Neuron (in vitro differentiated cells): ENCODE results near the gene KCNE4.

Source experiments
- H2AFZ ChIP-seq: one replicate; pipeline ENCODE4 v1.6.1; 2013; ENCODE audit warnings: low read depth, mild to moderate bottlenecking, inconsistent platforms, low read length, moderate library complexity
- H3K27me3 ChIP-seq: one replicate; pipeline ENCODE4 v1.6.1; 2013; ENCODE audit warnings: low read length; ENCODE audit not compliant: insufficient read depth
- H3K36me3 ChIP-seq: one replicate; pipeline ENCODE4 v1.6.1; 2013; ENCODE audit warnings: low read length; ENCODE audit not compliant: insufficient read depth
- H3K4me1 ChIP-seq: one replicate; pipeline ENCODE4 v1.6.1; 2013; ENCODE audit warnings: low read length; ENCODE audit not compliant: insufficient read depth
- H3K4me3 ChIP-seq: 2 replicates; pipeline ENCODE4 v1.5.1; 2013; ENCODE audit warnings: mild to moderate bottlenecking, low read length, moderate library complexity
- H3K9me3 ChIP-seq: one replicate; pipeline ENCODE4 v1.6.1; 2013; ENCODE audit warnings: low read length

The KCNE4 gene, protein sequence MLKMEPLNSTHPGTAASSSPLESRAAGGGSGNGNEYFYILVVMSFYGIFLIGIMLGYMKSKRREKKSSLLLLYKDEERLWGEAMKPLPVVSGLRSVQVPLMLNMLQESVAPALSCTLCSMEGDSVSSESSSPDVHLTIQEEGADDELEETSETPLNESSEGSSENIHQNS

DNA sequence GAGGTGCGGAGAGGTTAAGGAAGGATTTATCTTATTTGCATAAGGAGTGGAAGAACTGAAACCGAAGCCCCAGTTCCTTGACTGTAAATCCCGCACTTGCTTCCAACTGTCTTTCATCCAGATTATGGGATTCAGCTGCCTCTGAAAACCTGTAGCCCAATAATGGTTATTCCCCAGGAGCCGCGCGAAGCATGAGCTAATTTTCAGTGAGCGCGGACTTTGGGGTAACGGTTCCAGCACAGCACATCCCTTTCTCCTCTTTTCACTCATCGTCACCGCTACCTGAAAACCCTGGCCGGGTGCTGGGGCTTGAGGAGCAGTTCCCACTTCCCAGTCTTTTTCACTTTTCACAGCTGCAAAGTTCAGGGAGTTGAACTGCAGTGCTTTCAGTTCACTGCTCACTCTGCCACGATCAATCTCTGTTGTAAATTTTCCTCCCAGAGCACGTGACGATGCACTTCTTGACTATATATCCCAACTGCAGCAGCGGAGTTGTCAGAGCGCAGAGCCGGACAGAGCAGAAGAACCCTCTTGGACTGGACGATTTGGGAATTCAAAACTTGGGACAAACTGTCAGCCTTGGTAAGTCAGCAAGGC lies at the start of gene KCNE4:
KCNE4 (plus strand) TSS at position 498 of the 597 bp plus-strand sequence. CDS start 641 bp downstream, outside the sequence.
- no peaks in the 10 kb centered on the region for H3K36me3 ChIP-seq
- H3K9me3 ChIP-seq, result no peaks in the 10 kb centered on the region
- no peaks in the 10 kb centered on the region for H3K27me3 ChIP-seq
- no peak within 1 kb of the TSS for H3K4me3 ChIP-seq
- no peak within 1 kb of the TSS for H2AFZ ChIP-seq
- H3K4me1 ChIP-seq, result peaks cover 3% of the 10 kb centered on the region

DNA sequence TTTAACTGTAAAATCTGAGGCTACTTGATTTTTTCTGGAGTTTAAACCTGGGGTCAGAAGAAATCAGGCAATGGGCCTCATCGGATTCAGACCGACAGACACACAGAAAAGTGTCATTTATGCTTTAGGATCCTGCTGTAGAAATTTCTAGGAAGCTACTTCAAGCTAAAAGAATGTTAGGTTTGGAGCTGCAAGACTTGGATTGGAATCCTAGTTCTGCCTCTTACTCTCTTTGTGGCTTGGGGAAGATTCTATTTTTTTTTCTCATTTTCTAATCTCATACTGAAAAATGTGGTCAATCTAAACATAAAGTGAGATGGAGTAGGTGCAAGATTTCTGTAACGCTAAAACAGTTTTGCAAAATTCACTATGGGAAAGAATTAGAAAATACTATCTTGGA lies 48.8 kb upstream of the KCNE4 start:
- no peak overlapping the region for H2AFZ ChIP-seq
- peaks cover 15% of the 10 kb centered on the region for H3K4me1 ChIP-seq
- H3K4me3 ChIP-seq, result no peak overlapping the region
- no peaks in the 10 kb centered on the region for H3K9me3 ChIP-seq
- H3K27me3 ChIP-seq, result no peaks in the 10 kb centered on the region
- H3K36me3 ChIP-seq, result no peaks in the 10 kb centered on the region

DNA sequence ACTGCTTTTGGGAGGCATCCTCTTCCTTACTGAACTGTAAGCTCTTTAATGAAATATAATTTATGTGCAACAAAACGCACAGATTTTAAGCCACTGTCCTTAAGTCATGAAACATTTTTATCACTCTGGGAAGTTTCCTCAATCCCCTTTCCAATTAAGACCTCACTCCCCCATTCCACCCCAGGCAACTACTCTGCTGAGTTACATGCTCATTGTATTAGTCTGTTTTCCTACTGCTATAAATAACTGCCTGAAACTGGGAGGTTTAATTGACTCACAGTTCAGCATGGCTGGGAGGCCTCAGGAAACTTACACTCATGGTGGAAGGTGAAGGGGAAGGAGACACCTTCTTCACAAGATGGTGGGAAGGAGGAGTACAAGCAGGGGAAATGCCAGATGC lies 46.5 kb upstream of the KCNE4 start:
- H3K27me3 ChIP-seq, result no peaks in the 10 kb centered on the region
- H3K4me1 ChIP-seq, result peaks cover 18% of the 10 kb centered on the region
- H3K36me3 ChIP-seq, result no peaks in the 10 kb centered on the region
- no peak overlapping the region for H2AFZ ChIP-seq
- H3K9me3 ChIP-seq, result no peaks in the 10 kb centered on the region
- no peak overlapping the region for H3K4me3 ChIP-seq

DNA sequence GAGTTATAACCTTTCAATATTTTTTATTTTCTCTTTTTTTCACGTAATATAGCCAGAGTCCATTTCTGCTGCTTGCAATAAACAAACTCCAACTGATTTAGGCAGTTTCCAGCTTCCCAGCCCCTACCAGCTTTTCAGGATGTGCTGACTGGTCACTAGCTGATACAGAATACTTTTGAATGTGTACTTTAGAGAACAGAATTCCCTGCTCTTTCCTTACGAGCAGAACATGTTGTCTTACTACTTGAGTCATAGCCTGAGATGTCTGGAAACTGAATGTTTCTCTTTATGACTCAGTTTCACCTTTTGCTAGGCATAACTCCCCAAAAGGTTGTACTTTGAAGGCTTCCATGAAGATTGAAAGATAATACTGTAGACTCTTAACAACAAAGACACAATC lies 44.5 kb upstream of the KCNE4 start:
- Histone ChIP-seq H3K27me3 (no peaks in the 10 kb centered on the region), H3K4me3 (no peak overlapping the region), H3K36me3 (no peaks in the 10 kb centered on the region), H2AFZ (no peak overlapping the region), H3K4me1 (peaks cover 3% of the 10 kb centered on the region), H3K9me3 (no peaks in the 10 kb centered on the region)

DNA sequence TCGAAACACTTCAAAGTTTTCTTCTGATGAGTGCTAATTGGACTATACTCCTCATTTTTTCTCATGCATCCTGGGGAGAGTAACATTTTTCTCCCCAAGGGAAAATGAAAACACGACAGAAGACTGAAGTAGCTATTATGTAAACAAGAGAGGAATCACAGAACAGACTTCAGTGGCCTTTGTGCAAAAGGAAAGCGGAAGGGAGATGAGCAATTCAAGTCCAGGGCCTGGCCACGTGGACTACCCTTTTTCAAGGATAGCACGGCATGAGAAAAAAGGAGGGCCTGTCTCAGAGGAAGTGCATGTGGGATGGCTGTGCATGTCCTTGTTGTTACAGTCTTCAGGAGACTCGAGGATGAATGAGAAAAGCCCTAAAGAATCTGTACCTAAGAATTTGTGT lies 43.8 kb upstream of the KCNE4 start:
- no peaks in the 10 kb centered on the region for H3K36me3 ChIP-seq
- H3K27me3 ChIP-seq, result no peaks in the 10 kb centered on the region
- no peaks in the 10 kb centered on the region for H3K9me3 ChIP-seq
- H3K4me1 ChIP-seq, result peaks cover 3% of the 10 kb centered on the region
- no peak overlapping the region for H2AFZ ChIP-seq
- no peak overlapping the region for H3K4me3 ChIP-seq

DNA sequence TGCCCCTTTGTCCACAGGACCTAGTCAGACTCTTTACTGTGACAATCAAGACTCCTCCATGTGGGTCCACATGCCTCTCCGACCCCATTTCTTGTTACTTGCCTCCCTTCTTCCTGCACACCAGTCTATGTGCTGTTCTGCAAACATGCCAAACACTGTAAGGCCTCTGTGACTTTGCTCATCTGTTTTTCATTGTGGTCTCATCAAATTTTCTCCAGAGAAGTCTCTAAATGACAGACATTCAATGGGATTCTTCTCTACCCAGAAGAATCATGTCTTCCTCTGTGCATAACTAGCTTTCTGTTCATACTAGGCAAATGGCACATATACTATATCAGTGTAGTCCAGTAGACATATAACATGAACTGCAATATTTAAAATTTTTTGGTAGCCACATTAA lies 43.0 kb upstream of the KCNE4 start:
- H3K9me3 ChIP-seq, result no peaks in the 10 kb centered on the region
- no peaks in the 10 kb centered on the region for H3K36me3 ChIP-seq
- no peaks in the 10 kb centered on the region for H3K27me3 ChIP-seq
- no peak overlapping the region for H2AFZ ChIP-seq
- H3K4me1 ChIP-seq, result peaks cover 3% of the 10 kb centered on the region
- no peak overlapping the region for H3K4me3 ChIP-seq

DNA sequence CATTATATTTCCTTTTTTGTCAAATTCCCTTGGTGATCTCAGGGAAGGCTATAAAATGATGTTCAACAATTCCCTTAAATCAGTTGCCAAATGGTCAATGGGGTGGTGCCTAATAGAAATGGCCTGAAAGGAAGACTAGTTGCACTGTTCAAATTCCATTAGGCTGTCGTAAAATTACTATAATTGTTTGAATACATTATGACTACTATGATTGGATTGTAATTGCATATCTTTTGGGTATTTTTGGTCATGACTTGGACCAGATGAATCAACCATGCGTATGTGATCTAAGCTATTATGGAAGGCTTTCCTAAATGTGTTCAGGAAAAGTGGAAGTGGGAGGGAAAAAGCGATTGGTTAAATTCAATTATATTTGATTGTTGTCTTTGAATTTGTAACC lies 41.3 kb upstream of the KCNE4 start:
- Histone ChIP-seq H2AFZ (no peak overlapping the region), H3K27me3 (no peaks in the 10 kb centered on the region), H3K9me3 (no peaks in the 10 kb centered on the region), H3K4me3 (no peak overlapping the region), H3K4me1 (peaks cover 3% of the 10 kb centered on the region), H3K36me3 (no peaks in the 10 kb centered on the region)

DNA sequence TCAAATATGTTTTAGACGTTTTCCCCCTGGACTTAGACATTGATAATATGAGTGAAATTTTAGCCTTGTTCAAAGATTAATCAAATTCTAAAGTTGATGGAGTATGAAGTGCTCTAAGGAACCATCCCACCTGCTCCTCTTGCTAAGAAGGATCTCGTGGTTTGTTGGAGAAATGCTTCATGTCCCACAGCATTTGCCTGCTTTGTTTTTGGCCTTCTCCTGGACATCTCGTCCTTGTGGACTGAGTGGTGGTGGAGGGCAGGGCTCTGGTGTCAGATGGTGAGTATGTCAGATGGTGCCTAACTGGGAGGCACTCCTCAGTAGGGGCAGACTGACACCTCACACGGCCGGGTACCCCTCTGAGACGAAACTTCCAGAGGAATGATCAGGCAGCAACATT lies 39.7 kb upstream of the KCNE4 start:
- no peak overlapping the region for H2AFZ ChIP-seq
- no peaks in the 10 kb centered on the region for H3K36me3 ChIP-seq
- no peaks in the 10 kb centered on the region for H3K27me3 ChIP-seq
- peaks cover 3% of the 10 kb centered on the region for H3K4me1 ChIP-seq
- no peaks in the 10 kb centered on the region for H3K9me3 ChIP-seq
- no peak overlapping the region for H3K4me3 ChIP-seq

DNA sequence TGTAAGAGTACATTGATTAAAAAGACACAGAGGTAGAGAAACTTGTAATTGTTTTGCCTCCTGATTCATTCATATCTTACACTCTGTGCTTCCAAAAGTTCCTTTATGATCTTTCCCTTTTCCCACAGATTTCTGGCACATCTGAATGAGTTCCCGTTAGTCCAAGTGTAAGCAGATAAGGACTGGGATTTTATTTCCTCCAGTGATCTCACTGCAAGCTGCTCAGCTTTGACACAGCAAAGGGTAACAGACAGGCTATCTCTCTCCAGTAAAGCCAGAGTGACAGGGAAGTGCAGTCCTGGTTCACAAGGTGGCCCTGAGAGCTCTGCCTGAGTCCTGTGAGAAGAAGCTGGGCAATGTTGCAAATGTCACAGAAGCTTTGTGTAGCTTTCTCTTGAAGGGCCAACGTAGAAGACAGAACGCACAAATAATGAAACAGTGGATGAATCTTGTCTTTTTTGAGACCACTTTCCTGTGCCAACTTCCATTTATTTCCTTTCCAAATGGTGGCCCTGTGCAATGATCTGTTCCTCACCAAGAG lies 32.5 kb upstream of the KCNE4 start:
- no peaks in the 10 kb centered on the region for H3K27me3 ChIP-seq
- no peaks in the 10 kb centered on the region for H3K4me1 ChIP-seq
- H3K4me3 ChIP-seq, result no peak overlapping the region
- H2AFZ ChIP-seq, result no peak overlapping the region
- H3K9me3 ChIP-seq, result peaks cover 1% of the 10 kb centered on the region
- no peaks in the 10 kb centered on the region for H3K36me3 ChIP-seq

DNA sequence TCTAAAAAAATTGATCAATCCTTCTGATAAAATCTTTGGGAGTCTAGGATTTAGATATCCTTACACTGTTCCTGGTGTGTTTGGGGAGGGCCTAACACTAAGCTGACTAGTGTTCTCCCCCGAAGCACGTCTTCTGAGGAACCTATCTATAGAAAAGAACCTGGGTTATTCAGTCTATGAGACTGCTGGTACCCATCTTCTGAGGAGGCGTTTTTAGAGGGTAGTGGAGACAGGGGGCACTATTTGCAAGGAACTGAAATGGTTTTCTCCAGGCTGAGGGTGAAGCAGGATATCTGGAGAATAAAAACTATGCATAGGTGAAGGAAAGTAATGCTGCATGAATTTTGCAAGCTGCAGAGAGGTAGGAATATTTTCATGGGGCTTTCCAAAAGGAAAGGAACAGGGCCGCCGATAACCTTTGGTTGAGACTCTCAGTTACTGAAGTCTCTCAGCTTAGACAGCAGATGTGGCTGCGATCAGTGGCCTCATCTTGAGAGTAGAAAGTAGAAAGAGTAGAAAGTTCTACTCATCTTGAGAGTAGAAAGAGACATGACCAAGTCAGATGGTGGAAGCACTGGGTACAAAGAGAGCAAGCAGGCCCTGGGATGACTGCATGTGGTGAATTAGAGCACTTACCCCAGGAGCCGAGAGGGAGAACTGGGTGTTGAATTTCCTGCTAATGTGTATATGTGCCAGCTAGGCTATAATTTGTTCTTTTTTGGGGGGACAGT lies 31.8 kb upstream of the KCNE4 start:
- no peaks in the 10 kb centered on the region for H3K4me1 ChIP-seq
- H2AFZ ChIP-seq, result no peak overlapping the region
- no peak overlapping the region for H3K4me3 ChIP-seq
- H3K36me3 ChIP-seq, result no peaks in the 10 kb centered on the region
- no peaks in the 10 kb centered on the region for H3K27me3 ChIP-seq
- peaks cover 1% of the 10 kb centered on the region for H3K9me3 ChIP-seq

DNA sequence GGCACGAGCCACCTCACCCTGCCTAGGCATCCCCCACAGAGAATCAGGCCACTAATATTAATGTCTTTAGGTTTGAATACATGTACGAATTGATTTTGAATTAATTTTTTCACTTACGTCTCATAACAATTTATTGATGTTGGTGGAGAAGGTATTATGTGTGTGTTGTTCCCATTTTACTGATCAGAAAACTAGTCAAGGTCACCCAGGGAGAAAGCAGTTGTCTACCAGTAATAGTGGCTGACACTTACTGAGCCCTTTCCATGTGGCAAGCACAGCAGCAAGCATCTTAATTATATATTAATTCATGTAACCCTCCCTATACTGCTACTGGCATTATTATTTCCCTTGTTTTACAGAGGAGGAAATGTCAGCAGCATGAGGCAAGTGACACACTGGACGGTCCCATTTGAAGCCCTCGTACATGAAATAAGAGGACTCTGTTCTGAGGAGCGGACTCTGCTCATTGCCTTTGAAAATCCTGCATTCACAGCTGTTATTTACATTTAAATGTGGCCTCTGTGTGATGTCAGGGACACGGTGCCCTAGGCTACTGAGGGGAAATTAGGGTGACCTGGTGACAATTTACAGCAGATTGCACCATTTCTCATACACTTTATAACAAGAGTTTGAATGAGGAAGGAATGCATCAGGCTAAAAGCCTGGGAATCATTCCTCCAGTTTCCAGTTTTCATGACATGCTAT lies 30.9 kb upstream of the KCNE4 start:
- H3K9me3 ChIP-seq, result peaks cover 1% of the 10 kb centered on the region
- H3K4me1 ChIP-seq, result no peaks in the 10 kb centered on the region
- H3K4me3 ChIP-seq, result no peak overlapping the region
- H3K27me3 ChIP-seq, result no peaks in the 10 kb centered on the region
- no peaks in the 10 kb centered on the region for H3K36me3 ChIP-seq
- H2AFZ ChIP-seq, result no peak overlapping the region

DNA sequence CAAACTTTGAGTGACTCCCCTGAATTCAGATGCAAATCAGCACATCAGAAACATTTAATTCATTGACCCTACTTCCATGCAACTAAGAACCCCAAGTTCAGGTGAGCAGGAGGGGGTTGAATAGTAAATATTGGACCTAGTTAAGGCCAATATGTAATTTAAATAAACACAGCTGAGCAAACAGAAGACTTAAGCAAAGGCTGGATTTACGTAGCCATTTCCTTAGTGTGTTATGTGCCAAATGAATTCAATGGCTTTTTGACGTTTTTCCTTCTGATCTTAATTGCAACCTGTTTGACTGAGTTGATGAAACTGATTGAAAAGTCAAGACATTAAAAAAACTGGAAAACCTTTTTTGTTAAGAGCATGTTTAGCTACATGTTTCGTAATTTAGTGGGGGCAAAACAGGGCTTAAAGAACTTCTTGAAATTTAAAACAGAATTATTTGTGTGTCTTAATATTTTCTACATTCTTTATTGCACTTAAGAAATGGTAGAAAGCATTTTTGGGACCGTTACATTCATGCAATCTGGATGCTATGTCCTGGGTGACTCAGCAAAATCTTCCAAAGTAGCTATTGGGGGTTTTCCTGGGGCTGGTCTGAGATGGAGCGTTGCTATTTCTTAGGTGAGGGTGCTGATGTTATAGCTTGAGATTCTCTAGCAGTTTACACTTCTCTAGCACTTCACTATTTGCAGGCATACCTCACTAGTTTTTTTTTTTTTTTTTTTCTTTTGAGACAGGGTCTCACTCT lies 25.5 kb upstream of the KCNE4 start:
- no peak overlapping the region for H3K4me3 ChIP-seq
- H2AFZ ChIP-seq, result no peak overlapping the region
- no peaks in the 10 kb centered on the region for H3K9me3 ChIP-seq
- H3K27me3 ChIP-seq, result no peaks in the 10 kb centered on the region
- no peaks in the 10 kb centered on the region for H3K4me1 ChIP-seq
- no peaks in the 10 kb centered on the region for H3K36me3 ChIP-seq
